ENCODE results near the gene DPEP2. TPM values are rescaled to one million over a fixed set of nuclear protein-coding genes. Genes with fewer than 3 reads are reported as not detected.

Gene DPEP2
- total and polyA plus RNA-seq, 2 experiments from 2014 or later: not detected

- no peak overlapping the region for H3K4me3 ChIP-seq
- no peaks in the 10 kb centered on the region for H3K4me1 ChIP-seq (ENCODE audit: insufficient read depth)
- H2AFZ ChIP-seq: no peak overlapping the region
- H3K27ac ChIP-seq (ENCODE audit: low read depth): no peak overlapping the region
- H3K36me3 ChIP-seq (ENCODE audit: insufficient read depth): no peaks in the 10 kb centered on the region
- Mint-ChIP-seq H3K4me1 (peaks cover 8% of the 10 kb centered on the region; the same call in 2 of the 3 replicates), H3K4me3 (no peak overlapping the region), H3K9me3 (peaks cover 8% of the 10 kb centered on the region), H3K27ac (no peak overlapping the region), H3K36me3 (ENCODE audit: low read depth) (no peaks in the 10 kb centered on the region), H3K27me3 (ENCODE audit: insufficient read depth, low read depth, poor library complexity) (peaks cover 16% of the 10 kb centered on the region)
- H3K27me3 ChIP-seq (ENCODE audit: insufficient read depth): no peaks in the 10 kb centered on the region
- no peaks in the 10 kb centered on the region for H4K20me1 ChIP-seq (replicated peaks; ENCODE audit: insufficient read depth)
- no peak overlapping the region for H3K4me2 ChIP-seq
- DNase-seq (ENCODE audit: low spot score): no peak
- TF ChIP-seq STAT1 (IDR thresholded peaks at IDR 0.05; ENCODE audit: unreplicated experiment) (no peak), EZH2phosphoT487 (IDR thresholded peaks at IDR 0.05; ENCODE audit: unreplicated experiment) (no peak), REST (IDR thresholded peaks at IDR 0.05; ENCODE audit: unreplicated experiment) (no peak), ZNF331 (CRISPR knock-in tag; IDR thresholded peaks at IDR 0.05; ENCODE audit: low read depth) (no peak), CTCF (conservative IDR thresholded peaks at IDR 0.05; ENCODE audit: low read depth in 2 of 2) (no peak), EZH2 (IDR thresholded peaks at IDR 0.05; ENCODE audit: low read depth, unreplicated experiment) (no peak), JUNB (IDR thresholded peaks at IDR 0.05; ENCODE audit: unreplicated experiment) (no peak), CREB1 (CRISPR knock-in tag; IDR thresholded peaks at IDR 0.05; ENCODE audit: low read depth) (no peak), NANOG (IDR thresholded peaks at IDR 0.05; ENCODE audit: borderline replicate concordance) (no peak), ZNF462 (CRISPR knock-in tag; IDR thresholded peaks at IDR 0.05) (no peak), ZNF114 (CRISPR knock-in tag; IDR thresholded peaks at IDR 0.05) (no peak)
- H3F3A ChIP-seq (replicated peaks; ENCODE audit: low read depth): no peaks in the 10 kb centered on the region
- ATAC-seq: no peak
- no peaks in the 10 kb centered on the region for H3K9me2 ChIP-seq (ENCODE audit: insufficient read depth)
- no peaks in the 10 kb centered on the region for H3K79me2 ChIP-seq (replicated peaks; ENCODE audit: insufficient read depth)
These were observed 17.1 kb downstream of the DPEP2 start for GRCh38 chr16:67982011-67982696.

Data from GM23338 (cell line).